ENCODE results near the gene CPT1A. TPM values are rescaled to one million over a fixed set of nuclear protein-coding genes. Genes with fewer than 3 reads are reported as not detected.

CPT1A gene
- total RNA-seq, 1 experiment from 2014 or later, result 13.1 TPM

GRCh38 chr11:68839054-68839865 is 2.5 kb downstream of the CPT1A start:
- H3K4me3 ChIP-seq (ENCODE audit: low read length), result peak overlapping the region; percentile 70
- H2AFZ ChIP-seq (ENCODE audit: low read length), result peak overlapping the region; percentile 40
- no peaks in the 10 kb centered on the region for H3K27me3 ChIP-seq (ENCODE audit: low read length)
- H3K9me2 ChIP-seq (replicated peaks; ENCODE audit: insufficient read depth, low read length), result no peaks in the 10 kb centered on the region
- H4K20me1 ChIP-seq (ENCODE audit: insufficient read depth, low read depth, low read length), result no peaks in the 10 kb centered on the region
- peak overlapping the region; percentile 81 for H3K4me2 ChIP-seq (ENCODE audit: low read depth, low read length, poor library complexity, severe bottlenecking)
- 0 out of 2 replicates have a peak, but pooled peaks cover 6% of the 10 kb centered on the region for H3K79me2 ChIP-seq (ENCODE audit: low read length)
- peak overlapping the region; percentile 85 for H3K27ac ChIP-seq (ENCODE audit: low read length)
- peak; percentile 96 for DNase-seq
- no peaks in the 10 kb centered on the region for H3K36me3 ChIP-seq (ENCODE audit: insufficient read depth, low read length)
- peaks cover 52% of the 10 kb centered on the region for H3K4me1 ChIP-seq (ENCODE audit: low read length)
- no peaks in the 10 kb centered on the region for H3K9me3 ChIP-seq (ENCODE audit: low read length)
- peak overlapping the region; percentile 78 for H3K9ac ChIP-seq (ENCODE audit: low read length)

- no peaks in the 10 kb centered on the region for H3K9me3 ChIP-seq (ENCODE audit: low read length)
- 0 out of 2 replicates have a peak, but pooled peaks cover 6% of the 10 kb centered on the region for H3K79me2 ChIP-seq (ENCODE audit: low read length)
- peak overlapping the region; percentile 85 for H3K27ac ChIP-seq (ENCODE audit: low read length)
- H2AFZ ChIP-seq (ENCODE audit: low read length), result peak overlapping the region; percentile 40; the same call in 1 of the 2 replicates
- no peaks in the 10 kb centered on the region for H3K27me3 ChIP-seq (ENCODE audit: low read length)
- peak overlapping the region; percentile 81 for H3K4me2 ChIP-seq (ENCODE audit: low read depth, low read length, poor library complexity, severe bottlenecking)
- H3K4me1 ChIP-seq (ENCODE audit: low read length), result peaks cover 45% of the 10 kb centered on the region
- no peaks in the 10 kb centered on the region for H3K9me2 ChIP-seq (replicated peaks; ENCODE audit: insufficient read depth, low read length)
- H3K9ac ChIP-seq (ENCODE audit: low read length), result peak overlapping the region; percentile 78
- no peak for DNase-seq
- no peaks in the 10 kb centered on the region for H3K36me3 ChIP-seq (ENCODE audit: insufficient read depth, low read length)
- H3K4me3 ChIP-seq (ENCODE audit: low read length), result peak overlapping the region; percentile 70
- H4K20me1 ChIP-seq (ENCODE audit: insufficient read depth, low read depth, low read length), result no peaks in the 10 kb centered on the region
Observed at GRCh38 chr11:68838572-68838964, 3.1 kb downstream of the CPT1A start.

GRCh38 chr11:68837583-68838571 is 3.8 kb downstream of the CPT1A start:
- peaks cover 38% of the 10 kb centered on the region for H3K4me1 ChIP-seq (ENCODE audit: low read length)
- no peak overlapping the region for H3K9ac ChIP-seq (ENCODE audit: low read length)
- no peaks in the 10 kb centered on the region for H3K27me3 ChIP-seq (ENCODE audit: low read length)
- no peaks in the 10 kb centered on the region for H3K9me2 ChIP-seq (replicated peaks; ENCODE audit: insufficient read depth, low read length)
- no peak for DNase-seq
- no peaks in the 10 kb centered on the region for H4K20me1 ChIP-seq (ENCODE audit: insufficient read depth, low read depth, low read length)
- no peaks in the 10 kb centered on the region for H3K9me3 ChIP-seq (ENCODE audit: low read length)
- H3K79me2 ChIP-seq (ENCODE audit: low read length), result 0 out of 2 replicates have a peak, but pooled peaks cover 6% of the 10 kb centered on the region
- peak overlapping the region; percentile 81 for H3K4me2 ChIP-seq (ENCODE audit: low read depth, low read length, poor library complexity, severe bottlenecking)
- no peaks in the 10 kb centered on the region for H3K36me3 ChIP-seq (ENCODE audit: insufficient read depth, low read length)
- no peak overlapping the region for H2AFZ ChIP-seq (ENCODE audit: low read length)
- H3K27ac ChIP-seq (ENCODE audit: low read length), result no peak overlapping the region
- H3K4me3 ChIP-seq (ENCODE audit: low read length), result no peak overlapping the region

GRCh38 chr11:68835749-68836148 is 6.0 kb downstream of the CPT1A start:
- peaks cover under 1% of the 10 kb centered on the region; the same call in 1 of the 2 replicates for H4K20me1 ChIP-seq (ENCODE audit: insufficient read depth, low read depth, low read length)
- H3K27ac ChIP-seq (ENCODE audit: low read length), result no peak overlapping the region
- H3K4me2 ChIP-seq (ENCODE audit: low read depth, low read length, poor library complexity, severe bottlenecking), result no peak overlapping the region
- H3K9me3 ChIP-seq (ENCODE audit: low read length), result no peaks in the 10 kb centered on the region
- no peak overlapping the region for H3K4me3 ChIP-seq (ENCODE audit: low read length)
- H3K9ac ChIP-seq (ENCODE audit: low read length), result no peak overlapping the region
- peaks cover 24% of the 10 kb centered on the region for H3K4me1 ChIP-seq (ENCODE audit: low read length)
- H2AFZ ChIP-seq (ENCODE audit: low read length), result no peak overlapping the region
- DNase-seq, result no peak
- H3K9me2 ChIP-seq (replicated peaks; ENCODE audit: insufficient read depth, low read length), result no peaks in the 10 kb centered on the region
- no peaks in the 10 kb centered on the region for H3K27me3 ChIP-seq (ENCODE audit: low read length)
- H3K79me2 ChIP-seq (ENCODE audit: low read length), result 0 out of 2 replicates have a peak, but pooled peaks cover 7% of the 10 kb centered on the region
- no peaks in the 10 kb centered on the region for H3K36me3 ChIP-seq (ENCODE audit: insufficient read depth, low read length)

- Histone ChIP-seq H4K20me1 (ENCODE audit: insufficient read depth, low read depth, low read length) (peaks cover 4% of the 10 kb centered on the region; the same call in 1 of the 2 replicates), H2AFZ (ENCODE audit: low read length) (no peak overlapping the region), H3K36me3 (ENCODE audit: insufficient read depth, low read length) (no peaks in the 10 kb centered on the region), H3K4me1 (ENCODE audit: low read length) (peaks cover 20% of the 10 kb centered on the region), H3K9me3 (ENCODE audit: low read length) (no peaks in the 10 kb centered on the region), H3K9me2 (replicated peaks; ENCODE audit: insufficient read depth, low read length) (no peaks in the 10 kb centered on the region), H3K27ac (ENCODE audit: low read length) (no peak overlapping the region), H3K4me2 (ENCODE audit: low read depth, low read length, poor library complexity, severe bottlenecking) (no peak overlapping the region), H3K4me3 (ENCODE audit: low read length) (no peak overlapping the region), H3K27me3 (ENCODE audit: low read length) (no peaks in the 10 kb centered on the region), H3K79me2 (ENCODE audit: low read length) (0 out of 2 replicates have a peak, but pooled peaks cover 10% of the 10 kb centered on the region), H3K9ac (ENCODE audit: low read length) (no peak overlapping the region)
- no peak for DNase-seq
Observed at GRCh38 chr11:68835328-68835727, 6.4 kb downstream of the CPT1A start.

GRCh38 chr11:68832476-68833181 is 9.1 kb downstream of the CPT1A start:
- Histone ChIP-seq H3K4me3 (ENCODE audit: low read length) (no peak overlapping the region), H3K9ac (ENCODE audit: low read length) (no peak overlapping the region), H3K4me2 (ENCODE audit: low read depth, low read length, poor library complexity, severe bottlenecking) (no peak overlapping the region), H3K9me2 (replicated peaks; ENCODE audit: insufficient read depth, low read length) (no peaks in the 10 kb centered on the region), H3K27me3 (ENCODE audit: low read length) (no peaks in the 10 kb centered on the region), H3K27ac (ENCODE audit: low read length) (no peak overlapping the region), H3K9me3 (ENCODE audit: low read length) (no peaks in the 10 kb centered on the region), H2AFZ (ENCODE audit: low read length) (no peak overlapping the region), H4K20me1 (ENCODE audit: insufficient read depth, low read depth, low read length) (peaks cover 7% of the 10 kb centered on the region; the same call in 1 of the 2 replicates), H3K36me3 (ENCODE audit: insufficient read depth, low read length) (no peaks in the 10 kb centered on the region), H3K4me1 (ENCODE audit: low read length) (no peaks in the 10 kb centered on the region), H3K79me2 (ENCODE audit: low read length) (0 out of 2 replicates have a peak, but pooled peaks cover 4% of the 10 kb centered on the region)
- no peak for DNase-seq

GRCh38 chr11:68831124-68831523 is 10.6 kb downstream of the CPT1A start:
- Histone ChIP-seq H3K9ac (ENCODE audit: low read length) (no peak overlapping the region), H3K27ac (ENCODE audit: low read length) (no peak overlapping the region), H3K9me2 (replicated peaks; ENCODE audit: insufficient read depth, low read length) (no peaks in the 10 kb centered on the region), H3K27me3 (ENCODE audit: low read length) (no peaks in the 10 kb centered on the region), H3K79me2 (ENCODE audit: low read length) (0 out of 2 replicates have a peak, but pooled peaks cover 4% of the 10 kb centered on the region), H3K4me1 (ENCODE audit: low read length) (no peaks in the 10 kb centered on the region), H3K9me3 (ENCODE audit: low read length) (no peaks in the 10 kb centered on the region), H3K4me2 (ENCODE audit: low read depth, low read length, poor library complexity, severe bottlenecking) (no peak overlapping the region), H4K20me1 (ENCODE audit: insufficient read depth, low read depth, low read length) (peaks cover 7% of the 10 kb centered on the region; the same call in 1 of the 2 replicates), H3K36me3 (ENCODE audit: insufficient read depth, low read length) (no peaks in the 10 kb centered on the region), H3K4me3 (ENCODE audit: low read length) (no peak overlapping the region), H2AFZ (ENCODE audit: low read length) (no peak overlapping the region)
- DNase-seq, result no peak

Measured in Karpas-422 (cell line).